Measurements from ENCODE around the gene SH3PXD2B.

SH3PXD2B gene

DNA sequence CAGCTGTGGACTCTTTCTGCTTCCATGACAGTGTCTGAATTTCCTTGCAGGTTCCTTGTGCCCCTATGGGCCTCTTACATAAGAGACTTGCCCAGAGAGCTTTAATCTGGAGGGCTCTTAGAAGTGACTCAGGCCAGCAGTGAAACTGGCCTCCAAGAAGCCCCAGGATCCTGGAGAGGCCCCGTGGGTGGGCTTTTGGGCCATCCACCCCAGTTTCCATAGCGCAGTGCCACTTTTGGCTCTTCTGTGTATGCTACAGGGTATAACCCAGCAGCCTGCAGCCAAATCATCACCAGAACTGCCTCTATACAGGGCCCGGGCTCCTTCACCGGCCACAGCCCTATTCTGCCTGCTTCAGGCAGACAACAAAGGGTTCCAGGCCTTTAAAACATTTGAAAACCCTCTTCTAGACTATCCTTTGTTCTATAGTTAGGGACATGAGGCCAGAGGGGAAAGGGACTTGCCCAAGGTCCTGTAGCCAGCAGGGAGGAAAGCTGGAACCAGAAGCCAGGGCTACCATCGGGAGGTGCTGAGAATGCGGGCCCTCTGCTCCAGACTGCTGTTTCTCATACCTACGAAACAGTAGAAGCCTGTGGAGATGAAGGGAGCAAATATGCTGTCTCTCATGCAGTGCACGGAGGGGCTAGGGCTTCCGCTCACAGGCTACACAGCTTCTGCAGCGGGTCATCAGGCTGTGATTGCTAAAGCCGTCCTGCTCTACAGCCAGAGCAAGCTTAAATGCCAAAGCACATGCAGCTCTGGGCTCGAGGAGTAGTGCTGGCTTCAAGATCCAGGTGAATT, 18.0 kb downstream of the SH3PXD2B start:
- DNase-seq = no peak

DNA sequence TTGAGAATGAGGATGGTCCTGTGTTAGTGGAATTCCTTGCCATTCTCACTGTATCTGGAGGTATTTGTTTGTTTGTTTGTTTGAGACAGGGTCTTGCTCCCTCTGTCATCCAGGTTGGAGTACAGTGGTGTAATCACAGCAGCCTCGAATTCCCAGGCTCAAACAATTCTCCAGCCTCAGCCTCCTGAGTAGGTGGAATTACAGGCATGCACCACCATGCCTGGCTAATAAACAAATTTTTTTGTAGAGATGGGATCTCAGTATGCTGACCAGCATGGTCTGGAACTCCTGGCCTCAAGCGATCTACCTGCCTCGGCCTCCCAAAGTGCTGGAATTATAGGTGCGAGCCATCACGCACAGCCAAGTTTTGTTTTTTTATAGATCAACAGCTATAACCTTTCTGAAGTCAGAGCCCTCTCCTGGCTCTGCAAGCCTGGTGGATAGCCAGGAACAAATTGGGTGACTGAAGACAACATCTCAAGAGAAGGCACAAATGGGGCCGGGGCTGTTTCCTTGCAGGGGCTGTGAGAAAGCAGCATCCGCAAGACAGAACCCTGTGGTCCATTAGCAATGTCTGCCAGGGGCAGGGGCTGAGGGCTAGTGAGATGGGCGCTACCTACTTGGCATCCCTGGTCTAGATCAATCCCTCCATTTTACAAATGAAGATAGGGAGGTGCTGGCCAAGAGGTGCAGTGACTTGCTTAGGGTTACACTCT, 18.8 kb downstream of the SH3PXD2B start:
- no peak for DNase-seq

DNA sequence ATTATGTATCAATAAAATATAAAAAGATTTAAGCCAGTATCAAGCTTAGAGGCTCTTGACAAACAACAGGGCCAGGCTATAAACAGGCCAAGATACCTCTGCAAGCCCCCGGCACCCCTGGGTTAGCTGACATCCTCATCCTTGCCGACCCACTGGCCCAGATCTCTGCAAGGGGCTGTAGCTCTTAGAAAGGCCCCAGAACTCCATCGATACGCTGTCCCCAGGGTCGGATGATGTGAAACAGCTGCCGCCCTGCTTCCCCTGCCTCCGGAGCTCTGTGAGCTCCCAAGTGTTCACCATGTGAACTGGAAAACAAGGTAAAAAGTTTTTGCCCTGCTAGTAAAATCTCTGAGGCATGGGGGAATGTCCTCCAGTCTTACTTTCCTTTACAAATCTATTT, 20.1 kb downstream of the SH3PXD2B start:
- DNase-seq = no peak

DNA sequence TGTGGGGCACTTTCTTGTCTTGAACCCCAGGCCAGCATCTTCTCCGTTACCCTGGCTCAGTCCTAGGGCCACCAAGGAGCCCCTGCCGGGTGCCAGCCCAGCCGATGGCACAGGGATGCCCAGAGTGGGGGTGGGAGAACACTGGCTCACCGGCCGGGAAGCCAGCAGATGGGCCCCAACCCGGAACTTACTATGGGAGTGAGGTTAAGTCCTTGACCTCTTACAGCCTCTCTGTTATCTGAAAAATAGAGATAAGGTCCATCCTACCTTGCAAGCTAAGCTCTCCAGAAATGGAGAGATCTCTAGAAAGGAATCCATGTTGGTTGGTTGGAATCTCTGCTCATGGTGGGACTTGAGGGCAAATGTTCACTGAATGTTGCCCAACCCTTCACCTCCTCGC, 20.8 kb downstream of the SH3PXD2B start:
- DNase-seq = no peak

DNA sequence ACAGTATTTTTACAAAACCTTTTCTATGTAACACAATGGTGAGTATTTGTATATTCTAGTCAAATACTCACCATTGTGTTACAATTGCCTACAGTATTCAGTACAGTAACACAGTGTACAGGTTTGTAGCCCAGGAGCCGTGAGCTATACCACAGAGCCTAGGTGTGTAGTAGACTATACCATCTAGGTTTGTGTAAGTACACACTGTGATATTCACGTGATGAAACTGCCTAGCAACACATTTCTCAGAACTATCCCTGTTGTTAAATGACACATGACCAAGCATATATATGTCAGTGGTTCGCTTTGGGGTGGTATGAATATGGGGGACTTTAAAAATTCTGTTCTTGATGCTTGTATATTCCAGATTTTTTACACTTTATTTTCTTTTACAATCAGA, 21.3 kb downstream of the SH3PXD2B start:
- no peak for DNase-seq

DNA sequence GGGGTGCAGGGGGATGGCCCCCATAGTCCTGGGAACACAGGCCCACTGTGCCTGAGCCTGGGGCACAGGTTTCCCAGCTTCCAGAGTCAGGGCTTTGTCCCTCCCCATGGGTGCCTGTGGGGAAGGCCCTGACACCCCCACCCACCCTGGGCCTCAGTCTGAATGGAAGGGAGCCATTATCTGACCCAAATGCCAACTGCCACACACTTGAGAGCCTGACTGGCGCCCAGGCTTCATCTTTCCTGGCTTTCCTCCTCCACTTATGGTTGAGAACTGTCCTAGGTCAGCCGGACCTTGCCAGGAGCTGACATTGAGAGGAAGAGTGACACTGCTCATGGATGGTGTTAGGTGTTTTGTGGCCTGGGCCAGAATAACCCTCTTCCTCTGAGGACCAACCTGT, 24.0 kb downstream of the SH3PXD2B start:
- no peak for DNase-seq

DNA sequence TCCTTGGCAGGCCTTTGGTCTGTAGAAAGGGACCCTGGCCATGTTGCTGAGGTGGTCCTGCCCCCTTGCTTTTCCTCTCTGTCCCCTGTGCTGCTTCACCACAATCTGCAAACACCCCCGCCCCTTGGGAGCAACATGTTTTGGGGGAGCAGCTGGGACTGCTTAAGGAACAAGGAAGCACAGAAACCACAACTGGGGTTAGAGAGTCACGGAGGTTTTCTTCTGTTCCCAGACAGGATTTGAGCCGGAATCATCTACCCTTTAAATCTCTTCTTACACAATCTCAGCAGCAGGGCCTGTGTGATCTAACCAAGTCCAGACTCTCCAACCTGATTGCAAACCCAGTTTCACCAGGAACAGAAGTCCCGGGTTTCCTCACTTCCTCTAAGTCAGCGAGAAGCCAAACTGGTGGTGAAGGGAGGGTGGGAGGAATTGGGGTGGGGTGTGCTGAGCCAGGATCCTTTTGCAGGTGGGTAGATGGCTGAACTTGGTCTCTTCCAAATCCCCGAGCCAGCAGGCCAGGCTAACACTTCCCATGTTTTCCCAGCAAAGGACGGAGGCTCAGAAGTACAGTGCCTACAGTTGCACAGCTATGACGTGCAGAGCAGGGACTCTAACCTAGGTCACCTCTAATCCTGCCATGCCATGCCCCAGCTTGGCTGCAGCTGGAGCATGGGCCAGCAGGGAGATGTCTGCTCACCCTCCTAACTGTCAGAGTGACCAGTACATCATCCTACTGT, 25.0 kb downstream of the SH3PXD2B start:
- no peak for DNase-seq

DNA sequence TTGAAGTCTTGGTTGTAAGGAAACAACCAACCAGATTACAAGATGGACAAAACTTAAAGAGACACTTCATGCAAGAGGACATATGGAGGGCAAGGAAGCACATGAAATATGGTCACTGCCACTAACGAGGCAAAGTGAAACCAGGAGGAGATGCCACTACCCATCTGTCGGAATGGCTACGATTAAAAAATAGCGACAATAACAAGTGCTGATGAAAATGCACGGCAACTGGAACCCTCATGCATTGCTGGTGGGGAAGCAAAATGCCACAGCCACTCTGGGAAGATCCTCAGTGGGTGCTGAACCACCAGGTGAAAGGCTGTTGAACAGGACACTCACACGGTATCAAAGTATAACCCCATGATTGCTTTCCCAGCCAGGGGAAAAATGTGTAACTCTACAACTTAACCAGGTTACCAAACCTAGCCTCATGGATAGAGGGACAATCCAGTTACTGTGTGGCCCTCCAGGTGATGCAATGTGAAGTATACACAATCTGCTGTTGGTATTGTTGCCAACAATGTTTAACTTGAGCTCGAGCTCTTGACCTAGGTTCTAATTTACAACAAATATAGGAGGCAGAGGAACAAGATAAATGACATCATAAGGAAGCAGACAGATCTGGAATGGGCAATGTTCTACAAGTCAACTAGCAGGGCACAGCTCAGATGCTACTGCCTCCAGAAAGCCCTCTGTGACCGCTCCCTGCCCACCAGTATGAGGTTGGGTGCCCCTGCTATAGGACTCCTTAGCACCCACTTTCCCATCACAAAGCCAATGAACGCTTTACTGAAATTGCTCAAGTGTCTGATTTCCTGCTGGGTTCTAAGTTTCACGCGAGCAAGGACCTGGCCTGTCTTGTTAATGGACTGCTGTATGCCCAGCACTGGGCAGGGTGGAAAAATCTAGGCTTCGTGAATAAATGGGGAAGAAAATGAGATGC, 25.8 kb downstream of the SH3PXD2B start:
- no peak for DNase-seq

DNA sequence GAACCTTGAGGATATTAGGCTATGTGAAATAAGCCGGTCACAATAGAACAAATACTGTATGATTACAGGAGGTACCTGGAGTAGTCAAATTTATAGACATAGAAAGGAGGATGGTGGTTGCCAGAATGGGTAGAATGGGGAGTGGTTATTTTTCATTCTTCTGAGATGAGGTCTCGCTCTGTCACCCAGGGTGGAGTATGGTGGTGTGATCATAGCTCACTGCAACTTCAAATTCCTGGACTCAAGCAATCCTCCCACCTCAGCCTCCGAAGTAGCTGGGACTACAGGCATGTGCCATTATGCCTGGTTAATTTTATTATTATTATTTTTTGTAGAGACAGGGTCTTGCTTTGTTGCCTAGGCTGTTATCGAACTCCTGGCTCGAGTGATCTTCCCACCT, 27.1 kb downstream of the SH3PXD2B start:
- DNase-seq = no peak

DNA sequence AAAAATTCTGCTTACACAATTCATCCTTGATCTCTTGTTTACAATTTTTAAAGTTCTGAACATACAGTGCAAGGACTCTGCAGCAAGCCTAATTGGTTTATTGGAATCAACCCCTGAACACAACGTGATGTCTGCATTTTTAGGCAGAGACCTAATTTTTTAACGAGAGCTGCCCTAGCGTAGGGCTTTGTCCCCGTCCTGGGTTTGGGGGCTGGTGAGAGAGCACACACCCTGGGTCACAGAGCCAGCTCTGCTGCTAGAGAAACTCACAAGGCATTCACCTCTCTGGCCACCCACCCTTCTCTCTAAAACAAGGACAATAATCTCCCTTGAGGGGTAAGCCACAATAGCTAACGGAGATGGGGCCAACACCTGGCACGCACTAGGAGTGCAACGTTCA, 28.2 kb downstream of the SH3PXD2B start:
- no peak for DNase-seq

DNA sequence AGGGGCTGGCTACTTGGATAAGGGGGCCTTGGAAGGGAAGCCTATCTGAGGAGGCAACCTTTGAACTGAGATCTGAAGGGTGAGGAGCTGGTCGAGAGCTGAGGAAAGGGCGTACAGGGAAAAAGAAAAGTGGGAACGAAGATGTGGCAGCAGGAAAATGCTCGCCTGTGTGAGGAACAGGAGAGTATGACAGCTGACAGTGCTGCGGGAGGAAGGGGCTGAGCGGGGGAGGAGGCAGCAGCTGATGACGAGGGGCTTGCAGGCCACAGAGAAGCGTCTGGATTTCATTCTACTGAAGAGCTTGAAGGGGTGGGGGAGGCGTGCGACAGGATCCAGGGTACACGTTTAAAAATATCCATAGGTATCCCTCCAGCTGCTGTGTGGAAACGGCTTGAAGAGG, 28.9 kb downstream of the SH3PXD2B start:
- no peak for DNase-seq

DNA sequence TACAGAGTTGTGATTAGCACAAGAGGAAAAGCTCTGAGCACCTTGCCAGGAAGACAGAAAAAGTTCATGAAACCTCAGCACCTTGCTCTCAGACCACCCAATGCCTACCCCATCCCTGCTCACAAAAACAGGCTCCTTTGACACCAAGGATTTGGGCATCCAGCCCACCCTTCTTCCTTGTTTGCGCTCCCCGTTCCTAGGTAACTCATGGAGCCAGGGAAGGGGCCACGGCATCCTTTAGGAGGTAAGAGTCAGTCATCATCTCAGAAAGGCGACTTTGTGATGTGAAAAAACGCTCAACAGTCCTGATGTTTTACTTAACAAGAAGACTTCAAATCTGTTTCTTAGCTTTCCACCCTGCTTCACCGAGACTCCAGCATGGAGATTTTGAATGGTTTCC, 29.5 kb downstream of the SH3PXD2B start:
- no peak for DNase-seq

DNA sequence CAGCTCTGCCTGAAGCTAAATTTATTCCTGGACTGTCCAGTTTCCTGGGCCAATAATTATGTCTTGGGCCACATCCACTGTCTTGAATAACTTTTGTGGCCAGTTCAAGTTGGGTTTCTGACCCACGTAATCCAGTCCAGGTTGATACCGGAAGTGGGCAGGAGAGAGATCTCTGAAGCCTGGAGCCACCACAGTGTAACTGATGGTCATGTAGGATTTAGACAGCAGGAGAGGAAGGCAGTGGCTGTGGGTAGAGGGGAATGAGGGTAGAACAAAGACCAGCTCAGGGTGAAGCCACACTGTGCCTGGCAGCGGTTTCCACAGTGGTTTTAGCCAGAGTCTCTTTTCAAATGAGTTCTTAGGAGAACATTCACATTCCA, 30.2 kb downstream of the SH3PXD2B start:
- no peak for DNase-seq

DNA sequence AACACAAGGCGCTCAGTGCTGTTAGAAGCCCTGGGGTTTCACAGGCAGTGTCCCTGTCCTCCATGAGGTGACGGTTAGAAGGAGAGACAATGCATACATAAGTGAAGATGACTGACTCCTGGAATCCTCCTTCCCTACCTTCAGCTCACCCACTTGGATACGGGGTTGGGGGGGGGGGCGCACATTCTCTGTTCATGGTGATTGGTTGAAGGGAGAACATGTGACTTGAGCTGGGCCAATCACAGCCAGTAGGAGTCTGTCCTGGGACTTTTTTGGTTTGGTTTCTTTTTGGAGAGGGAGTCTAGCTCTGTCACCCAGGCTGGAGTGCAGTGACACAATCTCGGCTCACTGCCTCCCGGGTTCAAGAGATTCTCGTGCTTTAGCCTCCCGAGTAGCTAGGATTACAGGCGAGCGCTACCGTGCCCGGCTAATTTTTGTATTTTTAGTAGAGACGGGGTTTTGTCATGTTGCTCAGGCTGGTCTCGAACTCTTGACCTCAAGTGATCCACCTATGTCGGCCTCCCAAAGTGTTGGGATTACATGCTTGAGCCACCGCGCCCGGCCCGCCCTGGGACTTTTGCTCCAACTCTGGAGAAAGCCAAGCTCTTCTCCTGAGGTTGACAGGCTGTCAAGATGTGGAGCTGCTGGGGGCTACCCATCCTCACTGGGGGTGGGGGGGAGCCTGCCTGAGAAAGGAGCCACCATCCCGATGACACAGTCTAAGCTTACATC, 30.8 kb downstream of the SH3PXD2B start:
- DNase-seq = no peak

DNA sequence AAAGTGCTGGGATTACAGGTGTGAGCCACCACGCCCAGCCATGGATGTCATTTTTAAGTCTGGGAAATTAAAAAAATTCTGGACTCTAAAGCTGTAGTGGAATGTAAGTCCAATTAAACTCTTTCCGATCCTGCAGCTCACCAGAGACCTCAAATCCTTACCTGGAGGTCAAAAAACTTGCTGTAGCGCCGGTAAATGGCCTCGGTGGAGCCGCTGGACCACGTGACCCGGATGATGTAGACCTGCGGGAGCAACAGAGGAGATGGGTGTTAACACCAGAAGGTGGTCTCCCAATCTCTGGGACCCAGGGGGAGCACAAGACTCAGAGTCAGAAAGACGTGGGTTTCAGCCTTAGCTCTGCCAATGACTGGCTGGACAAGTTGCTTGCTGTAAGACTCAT, 32.1 kb downstream of the SH3PXD2B start:
- no peak for DNase-seq

DNA sequence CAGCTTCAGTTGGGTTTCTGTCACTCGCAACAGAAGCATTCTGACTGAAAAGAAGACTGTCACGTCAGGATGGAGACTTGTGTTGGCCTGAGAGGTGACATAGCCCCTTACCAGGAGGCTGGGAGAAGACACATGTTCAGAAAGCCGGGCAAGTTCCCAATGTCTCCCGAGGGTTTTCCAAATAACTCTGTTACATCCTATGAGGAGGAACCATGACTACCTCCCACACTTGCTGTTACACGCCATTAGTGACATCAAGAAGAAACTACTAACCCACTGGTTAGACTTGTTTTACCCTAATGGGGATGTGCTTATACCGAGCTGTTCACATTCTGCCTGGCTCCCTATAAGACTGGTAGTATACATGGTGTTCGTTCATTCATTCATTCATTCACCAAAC, 33.3 kb downstream of the SH3PXD2B start:
- no peak for DNase-seq

DNA sequence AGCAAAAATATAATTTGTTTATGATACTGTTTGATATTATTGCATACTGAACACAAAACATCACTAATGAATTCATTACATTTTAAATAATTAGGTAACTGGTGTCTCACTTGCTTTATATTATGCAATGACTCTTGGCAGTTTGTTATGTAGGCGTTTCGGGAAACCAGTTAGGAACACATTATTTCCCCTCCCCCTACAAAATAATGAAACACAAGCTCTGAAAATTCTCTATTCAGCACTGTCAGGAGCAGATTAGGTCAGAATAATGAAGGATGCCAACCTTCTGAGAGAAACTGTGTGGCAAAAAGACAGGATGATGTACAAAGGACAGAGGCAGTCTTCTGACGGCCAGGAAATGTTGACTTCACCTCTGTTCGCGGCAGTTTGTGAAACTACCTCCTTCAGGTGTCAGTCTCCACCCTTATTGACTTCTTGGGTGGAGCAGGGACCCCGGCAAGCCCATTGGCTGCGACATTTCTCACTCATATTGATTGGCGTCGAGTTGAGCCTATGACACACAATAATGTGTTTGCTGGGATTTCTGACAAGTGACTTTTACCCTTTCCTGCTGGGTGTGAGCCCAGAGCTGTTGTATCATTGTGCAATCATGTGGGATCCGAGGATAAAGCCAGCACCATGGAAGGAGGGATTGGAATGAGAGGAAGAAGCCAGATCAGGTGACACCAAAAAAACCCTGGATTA, 33.9 kb downstream of the SH3PXD2B start:
- DNase-seq = no peak

DNA sequence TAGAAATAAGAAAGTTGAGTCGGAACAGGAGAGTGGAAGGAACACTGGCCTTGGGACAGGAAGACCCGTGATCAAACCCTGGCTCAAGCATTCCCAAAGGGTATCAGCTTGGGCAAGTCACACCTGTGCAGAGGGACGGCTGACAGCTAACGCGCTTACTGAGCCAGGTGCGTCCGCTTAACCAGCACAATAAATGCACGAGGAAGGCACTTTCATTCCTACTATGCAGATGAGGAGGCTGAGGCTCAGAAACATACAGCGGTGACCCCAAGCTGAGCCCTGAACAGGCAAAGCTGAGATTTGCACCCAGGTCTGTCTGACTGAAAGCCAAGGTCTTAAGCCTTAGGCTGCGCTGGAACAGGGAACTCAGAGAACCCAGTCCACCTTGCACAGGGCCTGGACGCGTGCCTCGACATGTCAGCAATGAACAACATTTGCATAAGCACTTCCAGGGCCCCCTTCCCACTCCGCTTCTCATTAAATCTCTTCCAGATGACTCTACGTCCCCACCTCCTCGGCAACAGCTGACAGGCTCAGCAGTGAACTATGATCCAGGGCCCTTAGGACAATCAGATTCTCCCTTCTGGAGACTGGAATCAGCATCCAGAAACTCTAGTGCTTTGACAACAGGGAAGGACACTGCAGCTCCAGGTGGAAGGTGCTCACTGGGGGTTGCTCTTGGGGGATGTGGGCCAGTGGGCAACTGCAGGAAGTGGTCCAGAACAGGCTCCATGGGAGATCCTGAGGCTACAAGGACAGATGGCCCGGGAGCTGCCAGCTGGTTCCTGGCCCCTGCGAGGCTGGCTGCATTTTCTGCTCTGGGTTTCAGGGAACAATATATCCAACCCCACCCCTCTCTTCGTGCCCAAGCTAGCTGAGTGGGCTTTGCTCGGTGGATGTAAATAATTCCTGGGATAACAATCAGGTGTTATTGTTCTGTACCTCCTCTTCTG, 35.2 kb downstream of the SH3PXD2B start:
- DNase-seq = no peak

DNA sequence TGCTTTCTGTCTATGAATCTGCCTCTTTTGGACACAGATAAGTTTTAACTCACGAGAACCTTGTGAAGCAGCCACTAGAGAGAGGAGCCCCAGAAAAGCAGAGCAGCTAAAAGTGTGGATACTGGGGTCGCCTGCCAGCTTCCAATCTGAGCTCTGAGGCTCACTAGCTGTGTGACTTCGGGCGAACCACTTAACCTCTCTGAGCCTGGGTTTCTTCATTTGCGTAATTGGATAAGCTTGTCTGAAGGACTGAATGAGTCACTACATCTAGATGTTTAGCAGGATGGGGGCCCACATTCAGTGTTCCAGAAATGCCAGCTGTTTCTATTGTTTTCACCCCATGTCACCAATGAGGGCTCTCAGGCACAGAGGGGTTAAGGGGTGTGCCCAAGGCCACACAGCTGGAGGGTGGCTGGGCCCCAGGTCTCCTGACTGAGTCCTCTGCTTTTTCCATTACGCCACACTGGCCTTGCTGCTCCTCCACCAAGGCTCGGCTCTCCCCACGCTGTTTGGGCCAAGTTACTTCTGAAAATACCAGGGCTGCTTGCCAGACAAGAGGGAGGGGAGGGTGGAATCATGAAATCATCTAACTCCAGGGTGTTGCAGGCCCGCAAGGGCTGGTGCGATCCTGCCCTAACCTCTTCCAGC, 36.2 kb downstream of the SH3PXD2B start:
- DNase-seq = no peak

Data from DMS79 (cell line).